ENCODE measurements around the gene SMG6.

The SMG6 gene

GRCh38 chr17:2030779-2031163 lies 272.8 kb downstream of the SMG6 start:
- no peak overlapping the region for H3K4me3 ChIP-seq (ENCODE audit: low read length)
- peak overlapping the region; percentile 97 for H3K4me2 ChIP-seq (ENCODE audit: low read length)
- H3K56ac ChIP-seq (ENCODE audit: low read length), result peak overlapping the region; percentile 67
- no peak overlapping the region for H2BK5ac ChIP-seq (ENCODE audit: low read length)
- no peak overlapping the region for H3K18ac ChIP-seq (ENCODE audit: low read length)
- no CpG with 5 or more reads among the region's 10 CpGs for WGBS (ENCODE audit: extremely low coverage, insufficient coverage, low lambda C conversion rate)
- peaks cover 2% of the 10 kb centered on the region for H3K79me1 ChIP-seq (ENCODE audit: low read length)
- no peak overlapping the region for H3K27ac ChIP-seq (ENCODE audit: low read depth, low read length)
- no peak overlapping the region for H3K4ac ChIP-seq (ENCODE audit: low read depth, low read length)
- no peak for DNase-seq
- H3K36me3 ChIP-seq (ENCODE audit: control insufficient read depth, insufficient read depth, low read length), result no peaks in the 10 kb centered on the region
- no peak overlapping the region for H2BK15ac ChIP-seq (replicated peaks; ENCODE audit: low read depth)
- H2BK120ac ChIP-seq (ENCODE audit: low read depth, low read length), result no peak overlapping the region
- no peak overlapping the region for H4K5ac ChIP-seq (ENCODE audit: low read length)
- H4K8ac ChIP-seq (ENCODE audit: low read depth, low read length), result no peak overlapping the region
- no peaks in the 10 kb centered on the region for H3K79me2 ChIP-seq (ENCODE audit: control insufficient read depth, insufficient read depth, low read length)
- H3K27me3 ChIP-seq (ENCODE audit: insufficient read depth, low read length, poor library complexity), result peaks cover 5% of the 10 kb centered on the region
- H2AK5ac ChIP-seq (ENCODE audit: low read length), result no peak overlapping the region
- peak overlapping the region; percentile 16 for H3K9ac ChIP-seq (ENCODE audit: low read length)
- no peaks in the 10 kb centered on the region for H3K4me1 ChIP-seq (ENCODE audit: control insufficient read depth, low read depth, low read length)
- H3K23ac ChIP-seq (ENCODE audit: low read length), result no peak overlapping the region

GRCh38 chr17:2029911-2030778 lies 273.4 kb downstream of the SMG6 start, which contains the start of gene DPH1:
Gene DPH1 (plus strand): TSS chr17:2030153. CDS start chr17:2030170, 17 bp downstream.
- H3K4ac ChIP-seq (ENCODE audit: low read depth, low read length), result no peak within 1 kb of the TSS
- H2BK5ac ChIP-seq (ENCODE audit: low read length), result no peak within 1 kb of the TSS
- peaks cover 2% of the 10 kb centered on the region for H3K79me1 ChIP-seq (ENCODE audit: low read length)
- peak within 1 kb of the TSS; percentile 78 for H3K9ac ChIP-seq (ENCODE audit: low read length)
- no peak within 1 kb of the TSS for H3K23ac ChIP-seq (ENCODE audit: low read length)
- no CpG with 5 or more reads among the region's 59 CpGs for WGBS (ENCODE audit: extremely low coverage, insufficient coverage, low lambda C conversion rate)
- H4K8ac ChIP-seq (ENCODE audit: low read depth, low read length), result no peak within 1 kb of the TSS
- no peak within 1 kb of the TSS for H2BK120ac ChIP-seq (ENCODE audit: low read depth, low read length)
- H2AK5ac ChIP-seq (ENCODE audit: low read length), result no peak within 1 kb of the TSS
- no peak within 1 kb of the TSS for H3K27ac ChIP-seq (ENCODE audit: low read depth, low read length)
- H3K4me1 ChIP-seq (ENCODE audit: control insufficient read depth, low read depth, low read length), result no peaks in the 10 kb centered on the region
- no peak within 1 kb of the TSS for H4K5ac ChIP-seq (ENCODE audit: low read length)
- H3K79me2 ChIP-seq (ENCODE audit: control insufficient read depth, insufficient read depth, low read length), result no peaks in the 10 kb centered on the region
- peak within 1 kb of the TSS; percentile 97 for H3K4me2 ChIP-seq (ENCODE audit: low read length)
- H3K18ac ChIP-seq (ENCODE audit: low read length), result peak within 1 kb of the TSS; percentile 75
- H2BK15ac ChIP-seq (replicated peaks; ENCODE audit: low read depth), result no peak within 1 kb of the TSS
- no peaks in the 10 kb centered on the region for H3K36me3 ChIP-seq (ENCODE audit: control insufficient read depth, insufficient read depth, low read length)
- H3K56ac ChIP-seq (ENCODE audit: low read length), result peak within 1 kb of the TSS; percentile 82
- DNase-seq, result peak; percentile 96
- peaks cover 6% of the 10 kb centered on the region for H3K27me3 ChIP-seq (ENCODE audit: insufficient read depth, low read length, poor library complexity)
- peak within 1 kb of the TSS; percentile 99 for H3K4me3 ChIP-seq (ENCODE audit: low read length)

GRCh38 chr17:2028737-2029136 lies 274.8 kb downstream of the SMG6 start:
- Histone ChIP-seq H3K9ac (ENCODE audit: low read length) (no peak overlapping the region), H3K18ac (ENCODE audit: low read length) (no peak overlapping the region), H3K4me3 (ENCODE audit: low read length) (no peak overlapping the region), H4K5ac (ENCODE audit: low read length) (no peak overlapping the region), H3K56ac (ENCODE audit: low read length) (peak overlapping the region; percentile 2), H3K36me3 (ENCODE audit: control insufficient read depth, insufficient read depth, low read length) (no peaks in the 10 kb centered on the region), H3K79me1 (ENCODE audit: low read length) (peaks cover 2% of the 10 kb centered on the region), H3K79me2 (ENCODE audit: control insufficient read depth, insufficient read depth, low read length) (no peaks in the 10 kb centered on the region), H4K8ac (ENCODE audit: low read depth, low read length) (no peak overlapping the region), H2AK5ac (ENCODE audit: low read length) (no peak overlapping the region), H3K4me2 (ENCODE audit: low read length) (no peak overlapping the region), H3K4me1 (ENCODE audit: control insufficient read depth, low read depth, low read length) (no peaks in the 10 kb centered on the region), H2BK5ac (ENCODE audit: low read length) (no peak overlapping the region), H3K27ac (ENCODE audit: low read depth, low read length) (no peak overlapping the region), H2BK120ac (ENCODE audit: low read depth, low read length) (no peak overlapping the region), H2BK15ac (replicated peaks; ENCODE audit: low read depth) (no peak overlapping the region), H3K27me3 (ENCODE audit: insufficient read depth, low read length, poor library complexity) (peaks cover 17% of the 10 kb centered on the region), H3K23ac (ENCODE audit: low read length) (no peak overlapping the region), H3K4ac (ENCODE audit: low read depth, low read length) (no peak overlapping the region)
- peak; percentile 12 for DNase-seq
- no CpG with 5 or more reads among the region's 6 CpGs for WGBS (ENCODE audit: extremely low coverage, insufficient coverage, low lambda C conversion rate)

GRCh38 chr17:2028234-2028614 lies 275.4 kb downstream of the SMG6 start:
- Histone ChIP-seq H3K56ac (ENCODE audit: low read length) (no peak overlapping the region), H3K27ac (ENCODE audit: low read depth, low read length) (no peak overlapping the region), H3K18ac (ENCODE audit: low read length) (no peak overlapping the region), H2BK15ac (replicated peaks; ENCODE audit: low read depth) (no peak overlapping the region), H3K4me2 (ENCODE audit: low read length) (no peak overlapping the region), H3K23ac (ENCODE audit: low read length) (no peak overlapping the region), H4K5ac (ENCODE audit: low read length) (no peak overlapping the region), H3K79me1 (ENCODE audit: low read length) (peaks cover 2% of the 10 kb centered on the region), H3K9ac (ENCODE audit: low read length) (no peak overlapping the region), H2BK120ac (ENCODE audit: low read depth, low read length) (no peak overlapping the region), H3K36me3 (ENCODE audit: control insufficient read depth, insufficient read depth, low read length) (no peaks in the 10 kb centered on the region), H4K8ac (ENCODE audit: low read depth, low read length) (no peak overlapping the region), H3K79me2 (ENCODE audit: control insufficient read depth, insufficient read depth, low read length) (no peaks in the 10 kb centered on the region), H2AK5ac (ENCODE audit: low read length) (no peak overlapping the region), H2BK5ac (ENCODE audit: low read length) (no peak overlapping the region), H3K4me3 (ENCODE audit: low read length) (no peak overlapping the region), H3K27me3 (ENCODE audit: insufficient read depth, low read length, poor library complexity) (peaks cover 18% of the 10 kb centered on the region), H3K4ac (ENCODE audit: low read depth, low read length) (no peak overlapping the region), H3K4me1 (ENCODE audit: control insufficient read depth, low read depth, low read length) (no peaks in the 10 kb centered on the region)
- WGBS (ENCODE audit: extremely low coverage, insufficient coverage, low lambda C conversion rate), result no CpG with 5 or more reads among the region's 5 CpGs
- no peak for DNase-seq

GRCh38 chr17:2027528-2028233 lies 275.9 kb downstream of the SMG6 start:
- H3K9ac ChIP-seq (ENCODE audit: low read length), result no peak overlapping the region
- H3K79me2 ChIP-seq (ENCODE audit: control insufficient read depth, insufficient read depth, low read length), result no peaks in the 10 kb centered on the region
- no peak overlapping the region for H2AK5ac ChIP-seq (ENCODE audit: low read length)
- H3K4ac ChIP-seq (ENCODE audit: low read depth, low read length), result no peak overlapping the region
- no peak overlapping the region for H3K4me2 ChIP-seq (ENCODE audit: low read length)
- no peak for DNase-seq
- H3K27me3 ChIP-seq (ENCODE audit: insufficient read depth, low read length, poor library complexity), result peaks cover 18% of the 10 kb centered on the region
- H4K8ac ChIP-seq (ENCODE audit: low read depth, low read length), result no peak overlapping the region
- H2BK120ac ChIP-seq (ENCODE audit: low read depth, low read length), result no peak overlapping the region
- H2BK15ac ChIP-seq (replicated peaks; ENCODE audit: low read depth), result no peak overlapping the region
- H3K56ac ChIP-seq (ENCODE audit: low read length), result no peak overlapping the region
- no peak overlapping the region for H3K4me3 ChIP-seq (ENCODE audit: low read length)
- no peak overlapping the region for H3K18ac ChIP-seq (ENCODE audit: low read length)
- H3K27ac ChIP-seq (ENCODE audit: low read depth, low read length), result no peak overlapping the region
- H3K4me1 ChIP-seq (ENCODE audit: control insufficient read depth, low read depth, low read length), result no peaks in the 10 kb centered on the region
- WGBS (ENCODE audit: extremely low coverage, insufficient coverage, low lambda C conversion rate), result no CpG with 5 or more reads among the region's 11 CpGs
- no peak overlapping the region for H4K5ac ChIP-seq (ENCODE audit: low read length)
- no peaks in the 10 kb centered on the region for H3K36me3 ChIP-seq (ENCODE audit: control insufficient read depth, insufficient read depth, low read length)
- peaks cover 2% of the 10 kb centered on the region for H3K79me1 ChIP-seq (ENCODE audit: low read length)
- H2BK5ac ChIP-seq (ENCODE audit: low read length), result no peak overlapping the region
- H3K23ac ChIP-seq (ENCODE audit: low read length), result no peak overlapping the region

Measured in mesendoderm (in vitro differentiated cells).